ENCODE results near the gene PIGV.
A peak's percentile ranks its signal among the peaks of the same experiment; 100 is the strongest.

Gene PIGV

GRCh38 chr1:26814893-26815292 is 27.1 kb downstream of the PIGV start:
- H3K27me3 ChIP-seq (replicated peaks; ENCODE audit: insufficient read depth, low read length), result no peaks in the 10 kb centered on the region
- TF ChIP-seq CTCF (IDR thresholded peaks at IDR 0.05; ENCODE audit: low read length), result no peak
- no peak for TF ChIP-seq EZH2 (optimal IDR thresholded peaks at IDR 0.05; ENCODE audit: low read depth, low read length)
- no peak for TF ChIP-seq EZH2phosphoT487 (IDR thresholded peaks at IDR 0.05; ENCODE audit: low read length)

GRCh38 chr1:26820784-26821269 is 33.1 kb downstream of the PIGV start:
- H3K4me1 ChIP-seq (ENCODE audit: low read length), result peaks cover 1% of the 10 kb centered on the region; the same call in 1 of the 2 replicates
- peak overlapping the region; percentile 50 for H3K4me2 ChIP-seq (ENCODE audit: low read depth, low read length)
- DNase-seq, result peak; percentile 72
- H3K27ac ChIP-seq (ENCODE audit: low read length), result peak overlapping the region; percentile 30; the same call in 1 of the 2 replicates
- no peaks in the 10 kb centered on the region for H4K20me1 ChIP-seq (ENCODE audit: insufficient read depth, low read length)
- H3K4me3 ChIP-seq (ENCODE audit: low read length), result no peak overlapping the region; the same call in 1 of the 2 replicates
- H3K36me3 ChIP-seq (replicated peaks; ENCODE audit: insufficient read depth, low read length), result no peaks in the 10 kb centered on the region
- peak; percentile 63 for TF ChIP-seq CTCF (IDR thresholded peaks at IDR 0.05; ENCODE audit: low read length)
- no peak for TF ChIP-seq EZH2 (optimal IDR thresholded peaks at IDR 0.05; ENCODE audit: low read depth, low read length)
- TF ChIP-seq EZH2phosphoT487 (IDR thresholded peaks at IDR 0.05; ENCODE audit: low read length), result no peak
- no peaks in the 10 kb centered on the region for H3K9me3 ChIP-seq (replicated peaks; ENCODE audit: insufficient read depth, low read length)
- H3K9ac ChIP-seq (ENCODE audit: low read length), result no peak overlapping the region
- no peaks in the 10 kb centered on the region for H3K27me3 ChIP-seq (replicated peaks; ENCODE audit: insufficient read depth, low read length)
- no peaks in the 10 kb centered on the region; the same call in 1 of the 2 replicates for H3K79me2 ChIP-seq (ENCODE audit: low read length)
- no peaks in the 10 kb centered on the region for H3K9me2 ChIP-seq (replicated peaks; ENCODE audit: insufficient read depth, low read length)
- peaks cover 7% of the 10 kb centered on the region for H3F3A ChIP-seq (ENCODE audit: insufficient read depth, low read length)
- H2AFZ ChIP-seq (ENCODE audit: low read length), result peak overlapping the region; percentile 69

More at GRCh38 chr1:26814893-26815292, 27.1 kb downstream of the PIGV start:
- Histone ChIP-seq H3K4me1 (ENCODE audit: low read length) (no peaks in the 10 kb centered on the region), H3F3A (ENCODE audit: insufficient read depth, low read length) (no peaks in the 10 kb centered on the region), H3K9me3 (replicated peaks; ENCODE audit: insufficient read depth, low read length) (no peaks in the 10 kb centered on the region), H3K79me2 (ENCODE audit: low read length) (no peaks in the 10 kb centered on the region), H3K36me3 (replicated peaks; ENCODE audit: insufficient read depth, low read length) (no peaks in the 10 kb centered on the region), H3K4me3 (ENCODE audit: low read length) (no peak overlapping the region), H3K4me2 (ENCODE audit: low read depth, low read length) (no peak overlapping the region), H2AFZ (ENCODE audit: low read length) (no peak overlapping the region), H4K20me1 (ENCODE audit: insufficient read depth, low read length) (no peaks in the 10 kb centered on the region), H3K27ac (ENCODE audit: low read length) (no peak overlapping the region), H3K9me2 (replicated peaks; ENCODE audit: insufficient read depth, low read length) (no peaks in the 10 kb centered on the region), H3K9ac (ENCODE audit: low read length) (no peak overlapping the region)
- no peak for DNase-seq

GRCh38 chr1:26822737-26823395 is 35.1 kb downstream of the PIGV start:
- H3K79me2 ChIP-seq (ENCODE audit: low read length), result peaks cover 13% of the 10 kb centered on the region
- TF ChIP-seq EZH2 (optimal IDR thresholded peaks at IDR 0.05; ENCODE audit: low read depth, low read length), result no peak
- TF ChIP-seq EZH2phosphoT487 (IDR thresholded peaks at IDR 0.05; ENCODE audit: low read length), result no peak
- no peak for TF ChIP-seq CTCF (IDR thresholded peaks at IDR 0.05; ENCODE audit: low read length)
- H3K36me3 ChIP-seq (replicated peaks; ENCODE audit: insufficient read depth, low read length), result no peaks in the 10 kb centered on the region
- no peaks in the 10 kb centered on the region for H3K27me3 ChIP-seq (replicated peaks; ENCODE audit: insufficient read depth, low read length)
- H3K9me2 ChIP-seq (replicated peaks; ENCODE audit: insufficient read depth, low read length), result no peaks in the 10 kb centered on the region
- H3F3A ChIP-seq (ENCODE audit: insufficient read depth, low read length), result peaks cover 7% of the 10 kb centered on the region
- DNase-seq, result no peak
- no peak overlapping the region for H2AFZ ChIP-seq (ENCODE audit: low read length)
- H3K4me2 ChIP-seq (ENCODE audit: low read depth, low read length), result no peak overlapping the region
- H3K27ac ChIP-seq (ENCODE audit: low read length), result no peak overlapping the region
- H4K20me1 ChIP-seq (ENCODE audit: insufficient read depth, low read length), result no peaks in the 10 kb centered on the region
- no peaks in the 10 kb centered on the region for H3K9me3 ChIP-seq (replicated peaks; ENCODE audit: insufficient read depth, low read length)
- H3K4me1 ChIP-seq (ENCODE audit: low read length), result peaks cover 5% of the 10 kb centered on the region; the same call in 1 of the 2 replicates
- H3K9ac ChIP-seq (ENCODE audit: low read length), result no peak overlapping the region
- H3K4me3 ChIP-seq (ENCODE audit: low read length), result no peak overlapping the region

Measured in MM.1S (cell line).